Measurements from ENCODE around the gene SCN8A. TPM values are rescaled to one million over a fixed set of nuclear protein-coding genes. Genes with fewer than 3 reads are reported as not detected.
"Not testable (repeated sequence)": the region's sequence is repeated elsewhere in the genome, so short reads cannot be mapped to it uniquely, and the experiment has no call there.

Gene SCN8A
- total and polyA plus RNA-seq, 4 donors: 0.06 to 0.77 (median 0.26) TPM

GRCh38 chr12:51598156-51598555 is 7.1 kb downstream of the SCN8A start:
- WGBS, 2 donors: 66 to 74% methylated on average over 4 of the region's 4 CpGs

GRCh38 chr12:51600721-51601120 is 9.7 kb downstream of the SCN8A start:
- no peak for TF ChIP-seq CTCF (IDR thresholded peaks at IDR 0.05; ENCODE audit: control extremely low read depth, extremely low read depth)
- H3K9me3 ChIP-seq (ENCODE audit: control insufficient read depth in 4 of 4, insufficient read depth in 3 of 4, low read length in 3 of 4): no peaks in the 10 kb centered on the region
- DNase-seq (no peak), ATAC-seq (ENCODE audit: insufficient read depth, low FRiP score) (no peak)
- 79 to 90% methylated on average over 1 of the region's 1 CpG for WGBS, 2 donors
- H3K27ac ChIP-seq (ENCODE audit: low read depth in 1 of 2, low read length in 1 of 2): no peak overlapping the region
- H3K36me3 ChIP-seq (ENCODE audit: control insufficient read depth in 4 of 4, insufficient read depth in 4 of 4, low read length in 4 of 4): no peaks in the 10 kb centered on the region
- H3K4me1 ChIP-seq (ENCODE audit: control insufficient read depth in 5 of 5, insufficient read depth in 5 of 5, low read length in 5 of 5): no peaks in the 10 kb centered on the region
- no peak overlapping the region for H3K4me3 ChIP-seq
- H3K9ac ChIP-seq (ENCODE audit: insufficient read depth in 1 of 2, low read length in 2 of 2): no peak overlapping the region
- no peaks in the 10 kb centered on the region for H3K27me3 ChIP-seq (ENCODE audit: control insufficient read depth in 3 of 3, insufficient read depth in 3 of 3, low read length in 2 of 3)

More at GRCh38 chr12:51598156-51598555, 7.1 kb downstream of the SCN8A start:
- Histone ChIP-seq H3K4me1 (ENCODE audit: control insufficient read depth in 5 of 5, insufficient read depth in 5 of 5, low read length in 5 of 5) (no peaks in the 10 kb centered on the region), H3K36me3 (ENCODE audit: control insufficient read depth in 4 of 4, insufficient read depth in 4 of 4, low read length in 4 of 4) (no peaks in the 10 kb centered on the region), H3K9ac (ENCODE audit: insufficient read depth in 1 of 2, low read length in 2 of 2) (no peak overlapping the region), H3K4me3 (no peak overlapping the region), H3K27me3 (ENCODE audit: control insufficient read depth in 3 of 3, insufficient read depth in 3 of 3, low read length in 2 of 3) (no peaks in the 10 kb centered on the region), H3K27ac (ENCODE audit: low read depth in 1 of 2, low read length in 1 of 2) (no peak overlapping the region), H3K9me3 (ENCODE audit: control insufficient read depth in 4 of 4, insufficient read depth in 3 of 4, low read length in 3 of 4) (no peaks in the 10 kb centered on the region)
- TF ChIP-seq CTCF (IDR thresholded peaks at IDR 0.05; ENCODE audit: control extremely low read depth, extremely low read depth): no peak
- DNase-seq (no peak), ATAC-seq (ENCODE audit: insufficient read depth, low FRiP score) (no peak)

GRCh38 chr12:51601241-51601640 is 10.2 kb downstream of the SCN8A start:
- ATAC-seq (ENCODE audit: insufficient read depth, low FRiP score) (no peak), DNase-seq (no peak)
- Histone ChIP-seq H3K27ac (ENCODE audit: low read depth in 1 of 2, low read length in 1 of 2) (no peak overlapping the region), H3K27me3 (ENCODE audit: control insufficient read depth in 3 of 3, insufficient read depth in 3 of 3, low read length in 2 of 3) (no peaks in the 10 kb centered on the region), H3K36me3 (ENCODE audit: control insufficient read depth in 4 of 4, insufficient read depth in 4 of 4, low read length in 4 of 4) (no peaks in the 10 kb centered on the region), H3K9ac (ENCODE audit: insufficient read depth in 1 of 2, low read length in 2 of 2) (no peak overlapping the region), H3K4me3 (no peak overlapping the region), H3K9me3 (ENCODE audit: control insufficient read depth in 4 of 4, insufficient read depth in 3 of 4, low read length in 3 of 4) (no peaks in the 10 kb centered on the region), H3K4me1 (ENCODE audit: control insufficient read depth in 5 of 5, insufficient read depth in 5 of 5, low read length in 5 of 5) (no peaks in the 10 kb centered on the region)
- TF ChIP-seq CTCF (IDR thresholded peaks at IDR 0.05; ENCODE audit: control extremely low read depth, extremely low read depth): no peak

- H3K4me3 ChIP-seq; H3K27ac ChIP-seq (ENCODE audit: low read depth in 1 of 2, low read length in 1 of 2); H3K27me3 ChIP-seq (ENCODE audit: control insufficient read depth in 3 of 3, insufficient read depth in 3 of 3, low read length in 2 of 3); DNase-seq; ATAC-seq (ENCODE audit: insufficient read depth, low FRiP score); H3K9ac ChIP-seq (ENCODE audit: insufficient read depth in 1 of 2, low read length in 2 of 2); H3K4me1 ChIP-seq (ENCODE audit: control insufficient read depth in 5 of 5, insufficient read depth in 5 of 5, low read length in 5 of 5); H3K36me3 ChIP-seq (ENCODE audit: control insufficient read depth in 4 of 4, insufficient read depth in 4 of 4, low read length in 4 of 4); H3K9me3 ChIP-seq (ENCODE audit: control insufficient read depth in 4 of 4, insufficient read depth in 3 of 4, low read length in 3 of 4): not testable (repeated sequence)
- 77 to 86% methylated on average over 1 of the region's 1 CpG for WGBS, 2 donors
Observed at GRCh38 chr12:51605896-51606295, 14.9 kb downstream of the SCN8A start.

- H3K27ac ChIP-seq (ENCODE audit: low read depth in 1 of 2, low read length in 1 of 2); H3K9me3 ChIP-seq (ENCODE audit: control insufficient read depth in 4 of 4, insufficient read depth in 3 of 4, low read length in 3 of 4); H3K27me3 ChIP-seq (ENCODE audit: control insufficient read depth in 3 of 3, insufficient read depth in 3 of 3, low read length in 2 of 3); H3K4me1 ChIP-seq (ENCODE audit: control insufficient read depth in 5 of 5, insufficient read depth in 5 of 5, low read length in 5 of 5); DNase-seq; H3K4me3 ChIP-seq; H3K9ac ChIP-seq (ENCODE audit: insufficient read depth in 1 of 2, low read length in 2 of 2); ATAC-seq (ENCODE audit: insufficient read depth, low FRiP score); H3K36me3 ChIP-seq (ENCODE audit: control insufficient read depth in 4 of 4, insufficient read depth in 4 of 4, low read length in 4 of 4): not testable (repeated sequence)
- 84 to 87% methylated on average over 2 of the region's 2 CpGs for WGBS, 2 donors
Observed at GRCh38 chr12:51607197-51607596, 16.2 kb downstream of the SCN8A start.
